PC-3 (cell line): ENCODE results near the gene RYR2. TPM values are rescaled to one million over a fixed set of nuclear protein-coding genes. Genes with fewer than 3 reads are reported as not detected.
A peak's percentile ranks its signal among the peaks of the same experiment; 100 is the strongest.

Experiments used
- ATAC-seq: fragments of 200-7000 bp; cut with Tn5 transposase; 2 replicates; pipeline ENCODE4 v1.9.1; 2020; ENCODE audit warnings: mild to moderate bottlenecking, moderate library complexity
- BruUV-seq: library from RNA; stranded (reverse); fragments of 400-500 nt; replicated peaks from 2 replicates; lab custom pipeline; 2021; lab: Mats Ljungman, UMichigan
- CTCF ChIA-PET: fragments of 300-600 bp; sonication (Branson Sonifier 250); formaldehyde crosslinking; loops from one replicate; lab custom pipeline; 2022; ENCODE audit warnings: antibody characterized with exemption; lab: Charles Lee
- POLR2A ChIA-PET: fragments of 300-600 bp; sonication (Branson Sonifier 250); formaldehyde crosslinking; loops from one replicate; lab custom pipeline; 2022; ENCODE audit warnings: antibody characterized with exemption; ENCODE audit not compliant: unreplicated experiment; lab: Charles Lee
- DNase-seq: peaks from one replicate; pipeline ENCODE4 v3.0.0-alpha.2; 2015
- H2AFZ ChIP-seq: fragments of 300-600 bp; sonication (generic); 2 replicates; pipeline ENCODE4 v1.6.0; 2016; ENCODE audit warnings: antibody characterized with exemption, low read length
- H3F3A ChIP-seq: fragments of 300-600 bp; sonication (generic); one replicate; pipeline ENCODE4 v1.6.0; 2017; ENCODE audit warnings: antibody characterized with exemption, low read length, control low read depth, mild to moderate bottlenecking; ENCODE audit not compliant: unreplicated experiment
- H3K27ac ChIP-seq: fragments of 300-600 bp; sonication (generic); 2 replicates; pipeline ENCODE4 v1.5.1; 2016; ENCODE audit warnings: mild to moderate bottlenecking, low read length
- H3K27me3 ChIP-seq: fragments of 300-600 bp; sonication (generic); 2 replicates; pipeline ENCODE4 v1.6.1; 2016; ENCODE audit warnings: low read length, mixed read lengths
- H3K36me3 ChIP-seq: fragments of 300-600 bp; sonication (generic); 2 replicates; pipeline ENCODE4 v1.6.1; 2016; ENCODE audit warnings: low read depth, mixed run types, low read length, mixed read lengths
- H3K4me1 ChIP-seq: fragments of 300-600 bp; sonication (generic); 2 replicates; pipeline ENCODE4 v1.5.1; 2016; ENCODE audit warnings: low read length; ENCODE audit not compliant: insufficient read depth
- H3K4me2 ChIP-seq: fragments of 300-600 bp; sonication (generic); 2 replicates; pipeline ENCODE4 v1.6.0; 2016; ENCODE audit warnings: low read length
- H3K4me3 ChIP-seq: fragments of 300-600 bp; sonication (generic); 2 replicates; pipeline ENCODE4 v1.5.1; 2016; ENCODE audit warnings: mild to moderate bottlenecking, low read length, mixed read lengths
- H3K79me2 ChIP-seq: fragments of 300-600 bp; sonication (generic); 2 replicates; pipeline ENCODE4 v1.6.1; 2017; ENCODE audit warnings: low read length, mixed read lengths
- H3K9ac ChIP-seq: fragments of 300-600 bp; sonication (generic); 2 replicates; pipeline ENCODE4 v1.6.0; 2016; ENCODE audit warnings: mild to moderate bottlenecking, low read length
- H3K9me2 ChIP-seq: fragments of 300-600 bp; sonication (generic); replicated peaks from 2 replicates; pipeline ENCODE4 v1.6.1; 2016; ENCODE audit warnings: mixed run types, low read length, mixed read lengths
- H3K9me3 ChIP-seq: fragments of 300-600 bp; sonication (generic); 2 replicates; pipeline ENCODE4 v1.6.1; 2016; ENCODE audit warnings: low read length, mixed read lengths
- H4K20me1 ChIP-seq: fragments of 300-600 bp; sonication (generic); 2 replicates; pipeline ENCODE4 v1.6.1; 2016; ENCODE audit warnings: low read length, mixed read lengths
- EZH2 ChIP-seq: fragments of 300-600 bp; sonication (generic); IDR thresholded peaks from one replicate; pipeline ENCODE4 v1.6.1; 2017; ENCODE audit warnings: antibody characterized with exemption, mild to moderate bottlenecking, low read length; ENCODE audit not compliant: unreplicated experiment
- EZH2phosphoT487 ChIP-seq: fragments of 300-600 bp; sonication (generic); IDR thresholded peaks from 2 replicates; pipeline ENCODE4 v1.6.1; 2018; ENCODE audit warnings: mild to moderate bottlenecking, antibody characterized with exemption, low read length, borderline replicate concordance
- intact Hi-C: fragments of 100-400 bp; cut with micrococcal nuclease; formaldehyde crosslinking; loops from 2 replicates; pipeline ENCODE4 v1.9.0; 2023
- total RNA-seq: library from RNA; depleted of rRNA; stranded (reverse); fragments of >200 nt; gene quantifications from 2 replicates; pipeline ENCODE4 v1.2.3, GENCODE V29; 2014
- TF ChIP-seq, protein P1 (sequence below): fragments of 300-600 bp; sonication (generic); conservative IDR thresholded peaks from 2 replicates; pipeline ENCODE4 v1.5.1; 2017; ENCODE audit warnings: antibody characterized with exemption, low read depth, mild to moderate bottlenecking, low read length

Gene RYR2
- total RNA-seq, 1 experiment from 2014 or later, result not detected

- H3K9me3 ChIP-seq, result no peaks in the 10 kb centered on the region
- no peaks in the 10 kb centered on the region for H3K27me3 ChIP-seq
- CTCF ChIA-PET, result interaction anchor here (0.6 kb wide), 1 partner anchor 366 kb away, joined by 4 read pairs; no protein-coding TSS in a partner anchor
- intact Hi-C loops, result loop anchor here (1.0 to 5.0 kb wide), 4 partner anchors 74 to 1088 kb away; no protein-coding TSS in a partner anchor
- H2AFZ ChIP-seq, result peak overlapping the region; percentile 73
- ATAC-seq (peak; percentile 89), DNase-seq (peak; percentile 55)
- H3K36me3 ChIP-seq, result no peaks in the 10 kb centered on the region
- H3F3A ChIP-seq, result no peaks in the 10 kb centered on the region
- BruUV-seq, result no TSS peak
- POLR2A ChIA-PET, result interaction anchor here (0.6 kb wide), 1 partner anchor 233 kb away, joined by 4 read pairs; no protein-coding TSS in a partner anchor
- H3K79me2 ChIP-seq, result no peaks in the 10 kb centered on the region
- TF ChIP-seq EZH2phosphoT487 (no peak), EZH2 (no peak)
- TF ChIP-seq, protein P1, sequence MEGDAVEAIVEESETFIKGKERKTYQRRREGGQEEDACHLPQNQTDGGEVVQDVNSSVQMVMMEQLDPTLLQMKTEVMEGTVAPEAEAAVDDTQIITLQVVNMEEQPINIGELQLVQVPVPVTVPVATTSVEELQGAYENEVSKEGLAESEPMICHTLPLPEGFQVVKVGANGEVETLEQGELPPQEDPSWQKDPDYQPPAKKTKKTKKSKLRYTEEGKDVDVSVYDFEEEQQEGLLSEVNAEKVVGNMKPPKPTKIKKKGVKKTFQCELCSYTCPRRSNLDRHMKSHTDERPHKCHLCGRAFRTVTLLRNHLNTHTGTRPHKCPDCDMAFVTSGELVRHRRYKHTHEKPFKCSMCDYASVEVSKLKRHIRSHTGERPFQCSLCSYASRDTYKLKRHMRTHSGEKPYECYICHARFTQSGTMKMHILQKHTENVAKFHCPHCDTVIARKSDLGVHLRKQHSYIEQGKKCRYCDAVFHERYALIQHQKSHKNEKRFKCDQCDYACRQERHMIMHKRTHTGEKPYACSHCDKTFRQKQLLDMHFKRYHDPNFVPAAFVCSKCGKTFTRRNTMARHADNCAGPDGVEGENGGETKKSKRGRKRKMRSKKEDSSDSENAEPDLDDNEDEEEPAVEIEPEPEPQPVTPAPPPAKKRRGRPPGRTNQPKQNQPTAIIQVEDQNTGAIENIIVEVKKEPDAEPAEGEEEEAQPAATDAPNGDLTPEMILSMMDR, result peak; percentile 92
- peak overlapping the region; percentile 50; the same call in 1 of the 2 replicates for H3K4me3 ChIP-seq
- H3K4me1 ChIP-seq, result 0 out of 2 replicates have a peak, but pooled peaks cover 3% of the 10 kb centered on the region
- no peaks in the 10 kb centered on the region for H3K9me2 ChIP-seq
- H3K9ac ChIP-seq, result no peak overlapping the region
- H3K27ac ChIP-seq, result no peak overlapping the region
- H4K20me1 ChIP-seq, result no peaks in the 10 kb centered on the region
- H3K4me2 ChIP-seq, result peak overlapping the region; percentile 77
Measured at GRCh38 chr1:237864338-237865244, 822.6 kb downstream of the RYR2 start.

- H3K4me1 ChIP-seq, result 0 out of 2 replicates have a peak, but pooled peaks cover 3% of the 10 kb centered on the region
- TF ChIP-seq, protein P1, result no peak
- TF ChIP-seq EZH2phosphoT487, result no peak
- no peak for TF ChIP-seq EZH2
- H3K4me3 ChIP-seq, result no peak overlapping the region
- H4K20me1 ChIP-seq, result no peaks in the 10 kb centered on the region
- no TSS peak for BruUV-seq
- no peak for ATAC-seq
- no peaks in the 10 kb centered on the region for H3F3A ChIP-seq
- H3K9me3 ChIP-seq, result no peaks in the 10 kb centered on the region
- no peak overlapping the region for H3K4me2 ChIP-seq
- DNase-seq, result no peak
- no peaks in the 10 kb centered on the region for H3K27me3 ChIP-seq
- ChIA-PET POLR2A (no interaction called here), CTCF (no interaction called here)
- H3K79me2 ChIP-seq, result no peaks in the 10 kb centered on the region
- no peak overlapping the region for H3K9ac ChIP-seq
- intact Hi-C loops, result no loop called here
- no peaks in the 10 kb centered on the region for H3K36me3 ChIP-seq
- H3K27ac ChIP-seq, result no peak overlapping the region
- H3K9me2 ChIP-seq, result no peaks in the 10 kb centered on the region
- H2AFZ ChIP-seq, result no peak overlapping the region
Measured at GRCh38 chr1:237867380-237867888, 825.5 kb downstream of the RYR2 start.
